ENCODE measurements around the gene GNG8.

- TF ChIP-seq POLR2A (IDR thresholded peaks at IDR 0.05; ENCODE audit: low read depth, low read length) (no peak), POLR2AphosphoS5 (IDR thresholded peaks at IDR 0.05; ENCODE audit: low read depth, low read length) (no peak), TAF1 (IDR thresholded peaks at IDR 0.05; ENCODE audit: borderline replicate concordance, low read depth, low read length) (no peak)
Measured at GRCh38 chr19:46637224-46637623, 1.2 kb upstream of the GNG8 start.

Data from GM12892 (cell line).